Renal pelvis (tissue), 4 donors: ENCODE measurements around the gene P4HB. TPM values are rescaled to one million over a fixed set of nuclear protein-coding genes. Genes with fewer than 3 reads are reported as not detected.

Experiments used
- DNase-seq: peaks from one replicate; pipeline ENCODE4 v3.0.0-alpha.2; 2013
- polyA plus RNA-seq, 3 donors: library from polyadenylated mRNA; unstranded; fragments of 120-200 nt; gene quantifications; one replicate each; pipeline ENCODE4 v1.2.1, GENCODE V29; 2013; ENCODE audit not compliant: insufficient read length in 3 of 3

Gene P4HB
- polyA plus RNA-seq, 3 donors: 415 to 451 (median 445) TPM

DNA sequence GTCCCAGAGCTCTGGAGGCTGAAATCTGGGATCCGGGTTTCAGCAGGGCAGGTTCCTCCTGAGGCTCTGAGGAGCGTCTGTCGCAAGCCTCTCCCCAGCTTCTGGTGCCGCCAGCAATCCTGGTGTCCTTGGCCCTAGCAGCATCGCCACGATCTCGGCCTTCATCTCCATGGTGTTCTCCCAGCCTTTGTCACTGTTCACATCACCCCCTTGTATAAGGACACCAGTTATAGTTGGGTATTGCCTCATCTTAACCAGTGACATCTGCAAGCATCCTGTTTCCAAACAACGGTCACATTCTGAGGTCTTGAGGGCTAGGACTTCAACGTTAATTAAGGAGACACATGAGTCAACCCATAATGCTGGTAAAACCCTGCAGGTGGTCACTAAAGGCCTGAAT, 22.7 kb downstream of the P4HB start:
- no peak for DNase-seq

DNA sequence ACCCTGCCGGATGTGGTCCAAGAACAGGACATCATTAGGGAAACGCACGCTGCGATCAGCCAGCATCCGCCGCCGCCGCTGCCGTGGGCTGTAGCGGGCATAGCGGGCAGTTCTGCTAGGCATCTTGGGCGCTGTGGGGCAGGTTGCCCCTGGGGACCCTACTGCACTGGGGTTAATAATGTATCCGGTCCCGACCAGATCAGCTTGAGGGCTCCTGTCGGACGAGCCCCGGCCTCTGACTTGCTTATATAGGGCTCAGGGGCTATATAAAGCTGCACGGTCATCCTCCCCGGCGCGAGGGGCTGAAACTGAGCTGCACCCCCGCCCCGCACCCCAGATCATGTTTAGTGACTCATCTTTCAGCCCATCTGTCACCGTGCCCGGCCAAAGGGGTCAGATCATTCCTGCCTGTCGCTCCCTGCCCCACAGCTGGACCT, 25.5 kb downstream of the P4HB start, which contains the start of gene PPP1R27:
PPP1R27 (minus strand) TSS at position 220 of the 437 bp plus-strand sequence; CDS start at position 123, 97 bp downstream.
- DNase-seq: no peak

DNA sequence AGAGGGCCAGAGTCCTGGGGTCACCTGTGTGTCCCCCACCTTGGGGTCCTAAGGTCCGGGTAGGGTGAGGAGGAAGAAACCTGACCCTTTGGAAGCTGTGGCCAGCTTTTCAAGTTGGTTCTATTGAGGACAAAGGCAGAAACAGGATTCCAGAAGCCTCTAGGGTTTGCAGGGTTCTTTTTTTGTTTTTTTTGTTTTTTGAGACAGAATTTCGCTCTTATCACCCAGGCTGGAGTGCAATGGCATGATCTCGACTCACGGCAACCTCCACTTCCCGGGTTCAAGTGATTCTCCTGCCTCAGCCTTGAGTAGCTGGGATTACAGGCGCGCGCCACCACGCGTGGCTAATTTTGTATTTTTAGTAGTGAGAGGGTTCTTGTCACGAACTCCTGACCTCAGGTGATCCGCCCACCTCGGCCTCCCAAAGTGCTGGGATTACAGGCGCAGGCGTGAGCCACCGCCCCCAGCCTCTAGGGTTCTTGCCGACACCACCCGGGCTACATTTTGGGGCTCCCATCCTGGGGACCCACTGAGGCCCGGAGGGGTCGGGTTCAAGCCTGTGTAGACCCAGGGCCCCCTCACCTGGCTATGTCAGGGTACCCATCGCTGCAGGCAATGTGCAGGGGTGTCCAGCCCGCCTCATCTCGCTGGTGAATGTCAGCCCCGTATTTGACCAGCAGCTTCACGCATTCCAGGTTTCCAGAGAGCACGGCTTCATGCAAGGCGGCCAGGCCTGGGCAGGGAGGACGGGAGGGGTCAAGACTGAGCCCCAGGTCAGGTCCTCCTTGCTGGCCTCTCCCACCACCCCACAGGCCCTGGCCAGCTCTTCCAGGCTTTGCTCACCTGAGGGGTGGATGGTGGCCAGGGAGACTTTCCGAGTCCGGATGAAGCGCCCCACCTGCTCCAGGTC, 26.2 kb downstream of the P4HB start:
- no peak for DNase-seq

DNA sequence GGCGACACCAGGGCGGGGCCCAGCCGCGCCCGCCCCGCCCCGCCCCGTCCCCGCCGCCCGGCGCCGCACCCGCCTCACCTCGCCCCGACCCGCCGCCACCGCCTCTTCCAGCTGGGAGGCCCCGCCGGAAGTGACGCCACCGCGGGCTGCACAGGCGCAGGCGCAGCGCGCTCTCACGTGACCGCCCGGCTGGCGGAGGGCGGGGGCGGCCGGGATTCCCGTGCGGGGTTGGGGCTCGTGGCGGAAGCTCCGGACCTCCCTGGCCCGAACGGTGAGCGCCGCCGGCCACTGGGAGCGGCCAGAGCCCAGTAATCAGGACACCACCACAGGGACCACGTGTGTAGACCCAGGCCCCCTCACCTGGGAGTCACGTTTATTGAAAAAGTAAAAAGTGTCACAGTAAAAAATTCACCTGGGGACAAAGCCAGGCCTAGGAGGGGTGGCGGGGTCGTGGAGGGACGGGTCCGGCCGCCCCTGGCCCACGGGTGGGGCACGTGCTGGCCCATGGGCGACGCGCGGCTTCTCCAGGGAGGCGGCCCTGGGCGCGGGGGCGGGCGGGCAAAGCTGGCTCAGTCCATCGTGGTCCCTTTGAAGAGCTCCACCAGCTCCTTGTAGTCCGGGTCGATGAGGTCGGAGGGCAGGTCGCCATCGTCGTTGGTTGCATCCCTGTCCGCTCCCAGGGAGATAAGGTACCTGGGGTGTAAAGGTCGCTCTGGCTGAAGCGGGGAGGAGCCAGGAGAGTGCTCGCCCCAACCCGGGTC, 27.0 kb downstream of the P4HB start, which contains the start of gene MCRIP1:
MCRIP1 (minus strand) TSS at position 132 of the 761 bp plus-strand sequence. CDS start 8,785 bp downstream, outside the sequence.
- DNase-seq: peak; percentile 94

DNA sequence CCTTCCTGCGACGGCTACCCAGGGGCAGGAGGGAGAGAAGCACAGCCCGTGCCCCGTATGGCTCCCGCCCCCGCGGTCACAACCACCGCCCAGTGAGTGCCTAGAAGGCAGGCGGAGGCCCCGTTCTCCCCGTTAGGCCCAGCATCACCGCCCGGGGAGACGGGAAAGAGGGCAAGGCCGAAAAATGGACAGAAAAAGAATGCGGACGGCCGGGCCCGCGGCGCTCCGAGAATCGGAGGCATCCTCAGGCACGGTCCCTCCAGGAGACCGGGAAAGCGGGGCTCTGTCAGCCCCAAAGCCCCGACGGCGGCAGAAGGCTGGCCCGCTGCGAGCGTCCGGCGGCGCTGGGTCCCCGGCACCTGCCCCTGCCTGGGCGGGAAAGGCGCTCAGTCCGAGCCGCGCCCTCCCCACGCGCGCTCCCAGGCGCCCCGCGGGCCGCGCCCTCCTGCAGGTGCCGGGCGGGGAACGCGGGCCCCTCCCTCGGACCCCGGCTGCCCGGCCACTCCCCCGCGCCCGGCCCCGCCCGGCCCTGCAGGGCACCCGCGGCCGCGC, 27.7 kb downstream of the P4HB start:
- DNase-seq: no peak

DNA sequence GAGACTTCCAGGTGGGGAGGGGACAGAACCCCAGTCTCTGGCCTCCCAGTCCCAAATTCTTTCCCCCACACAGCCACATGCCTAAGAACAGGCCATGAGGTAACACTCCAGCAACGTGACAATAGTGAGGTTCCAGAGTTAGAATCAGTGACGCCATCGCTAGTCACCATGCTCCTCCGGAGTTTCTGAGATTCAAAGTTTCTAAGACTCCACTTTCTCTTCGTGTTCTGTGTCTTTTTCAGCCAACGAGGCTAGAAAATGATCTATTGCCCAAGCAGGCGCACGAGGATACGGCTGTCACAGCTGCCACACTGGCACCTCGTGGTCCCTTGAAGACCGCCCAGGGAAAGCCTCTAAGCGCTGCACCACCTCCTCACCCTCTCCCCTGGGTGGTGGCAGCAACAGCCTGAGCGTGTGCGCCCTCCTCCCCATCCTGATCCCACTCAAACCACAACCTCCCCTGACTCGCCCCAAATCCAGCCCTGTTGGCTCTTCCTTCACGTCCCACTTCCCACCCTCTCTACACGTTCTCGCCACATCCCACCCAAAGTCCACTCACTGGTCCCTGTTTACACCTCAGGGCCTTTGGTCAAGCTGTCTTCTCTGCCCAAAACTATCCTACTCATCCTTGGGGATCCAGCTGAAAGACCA, 28.3 kb downstream of the P4HB start:
- no peak for DNase-seq

DNA sequence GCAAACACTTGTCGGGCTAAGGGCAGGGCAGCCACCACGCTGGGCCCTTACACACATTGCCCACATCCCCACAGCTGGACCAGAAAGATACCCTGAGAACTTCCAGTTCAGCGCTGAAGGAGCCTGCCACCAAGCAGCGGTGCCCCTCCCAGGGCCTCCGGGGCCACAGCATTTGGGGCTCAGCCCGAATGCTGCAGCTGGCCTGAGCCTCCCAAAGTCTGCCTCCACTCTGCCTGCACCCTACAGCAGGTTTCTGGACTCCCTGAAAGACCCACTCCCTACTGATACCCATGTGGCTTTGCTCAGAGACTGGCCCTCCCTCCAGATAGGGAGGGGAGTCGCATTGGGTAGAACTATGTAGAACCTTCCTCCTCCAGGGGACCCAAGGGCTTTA, 28.8 kb downstream of the P4HB start:
- no peak for DNase-seq

DNA sequence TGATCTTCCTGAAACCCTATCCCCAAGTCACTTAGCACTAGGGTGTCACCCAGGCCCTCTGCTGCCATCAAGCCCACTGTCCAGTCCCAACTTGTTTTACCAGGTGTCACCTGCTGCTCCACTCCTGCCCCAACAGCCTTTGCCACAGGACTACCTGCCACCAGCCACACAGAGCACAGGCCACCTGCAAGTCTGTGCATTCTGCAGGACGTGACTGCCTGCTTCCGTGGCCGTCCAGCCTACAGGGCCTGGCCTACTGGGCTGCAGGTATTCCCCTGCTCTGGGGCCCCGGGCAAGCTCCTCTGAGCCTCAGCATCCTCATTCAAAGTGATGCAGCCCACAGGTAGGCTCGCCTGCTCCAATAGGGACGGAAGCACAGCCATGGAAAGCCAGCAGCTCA, 30.5 kb downstream of the P4HB start:
- DNase-seq: no peak

DNA sequence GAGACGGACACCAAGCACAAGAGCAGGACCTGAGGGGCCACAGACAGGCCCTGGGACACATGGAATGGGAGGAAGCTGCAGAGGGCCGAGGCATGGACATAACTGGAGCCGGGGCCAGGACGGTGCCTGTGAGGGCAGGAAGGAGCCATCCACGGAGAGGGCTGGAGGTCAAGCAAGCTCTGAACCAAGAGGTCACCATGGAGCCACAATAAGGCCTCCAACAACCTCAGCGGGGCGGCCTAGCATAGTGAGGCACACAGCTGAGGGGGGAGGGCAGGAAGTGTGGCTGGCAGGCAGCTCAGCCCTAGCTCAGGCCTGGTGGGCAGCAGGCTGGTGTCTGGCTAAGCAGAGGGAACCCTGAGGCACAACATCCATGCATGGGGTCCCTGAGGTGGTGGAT, 31.7 kb downstream of the P4HB start:
- DNase-seq: no peak

DNA sequence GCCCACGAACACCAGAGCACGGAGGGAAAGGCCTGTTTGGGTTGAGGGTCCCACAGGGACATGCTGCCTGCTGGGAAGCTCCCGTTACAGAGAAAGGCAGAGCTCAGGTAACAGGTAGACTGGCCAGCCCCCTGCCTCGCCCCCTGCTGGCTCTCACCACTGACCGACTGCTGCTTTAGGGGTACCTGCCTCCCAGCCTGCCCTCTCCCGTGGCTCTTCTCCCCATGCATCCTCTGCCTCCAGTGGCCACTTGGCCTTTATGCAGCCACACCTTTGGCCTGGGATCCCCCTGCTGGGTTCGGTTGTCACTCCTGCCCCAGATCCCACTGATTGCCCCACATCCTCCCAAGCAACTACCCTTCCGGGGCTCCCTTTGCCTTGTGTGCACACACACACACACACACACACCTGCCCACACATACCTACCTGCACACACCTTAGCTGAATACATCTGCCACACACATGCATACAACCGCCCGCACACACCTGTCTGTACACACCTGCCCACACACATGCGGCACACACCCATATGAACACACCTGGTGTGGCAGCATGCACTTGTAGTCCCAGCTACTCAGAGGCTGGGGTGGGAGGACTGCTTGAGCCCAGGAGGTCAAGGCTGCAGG, 34.4 kb downstream of the P4HB start:
- DNase-seq: no peak

DNA sequence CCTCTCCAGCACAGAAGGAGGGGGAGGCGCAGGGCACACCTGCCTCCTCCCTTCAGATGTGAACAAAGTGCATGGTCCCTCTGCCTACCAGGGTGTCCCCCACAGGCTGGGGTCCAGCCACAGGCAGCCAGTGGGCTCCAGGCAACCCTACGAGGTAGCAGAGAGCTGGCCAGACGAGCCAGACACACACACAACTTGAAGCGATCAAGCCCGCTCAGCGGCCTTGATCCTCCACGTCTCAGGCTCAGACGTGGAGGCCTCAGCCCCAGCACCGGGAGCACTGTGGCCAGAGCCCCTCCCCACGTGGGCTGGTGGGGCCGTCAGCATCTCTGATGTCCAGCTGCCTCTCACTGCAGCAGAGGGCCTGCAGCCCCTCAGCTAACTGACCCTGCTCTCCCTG, 35.7 kb downstream of the P4HB start:
- DNase-seq: no peak

DNA sequence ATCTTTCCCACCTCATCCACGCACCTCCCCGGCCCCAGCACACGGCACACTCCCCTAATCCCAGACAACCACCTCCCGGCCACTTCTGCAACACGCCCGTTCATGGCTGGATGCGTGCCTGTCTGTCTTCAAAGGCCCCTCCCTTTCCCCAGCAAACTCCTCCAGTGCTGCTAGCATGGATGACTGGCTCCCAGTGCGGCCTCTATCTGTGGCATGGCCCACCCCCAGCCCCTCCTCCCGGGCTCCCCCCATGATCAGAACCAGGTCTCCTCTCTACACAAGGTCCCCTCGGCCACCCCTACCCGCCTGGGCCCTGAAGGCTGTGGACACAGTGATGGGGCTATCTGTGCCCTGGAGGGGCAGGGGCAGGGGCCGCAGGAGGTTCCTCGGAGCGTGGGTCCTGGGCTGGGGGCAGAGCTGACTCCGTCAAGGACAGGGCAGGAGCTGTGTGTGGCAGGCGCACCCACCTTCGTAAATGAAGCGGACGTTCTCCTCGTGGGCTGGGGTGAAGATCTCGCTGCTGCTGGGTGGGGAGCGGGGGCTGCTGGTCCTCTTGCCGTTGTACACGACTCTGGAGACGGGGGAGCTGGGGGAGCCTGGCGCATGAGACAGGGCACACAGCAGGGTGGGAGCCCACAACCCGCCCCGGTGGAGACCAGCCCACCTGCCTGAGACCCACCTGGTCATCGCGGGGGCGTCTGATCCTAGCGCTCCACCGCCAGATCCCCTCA, 36.4 kb downstream of the P4HB start:
- DNase-seq: no peak

DNA sequence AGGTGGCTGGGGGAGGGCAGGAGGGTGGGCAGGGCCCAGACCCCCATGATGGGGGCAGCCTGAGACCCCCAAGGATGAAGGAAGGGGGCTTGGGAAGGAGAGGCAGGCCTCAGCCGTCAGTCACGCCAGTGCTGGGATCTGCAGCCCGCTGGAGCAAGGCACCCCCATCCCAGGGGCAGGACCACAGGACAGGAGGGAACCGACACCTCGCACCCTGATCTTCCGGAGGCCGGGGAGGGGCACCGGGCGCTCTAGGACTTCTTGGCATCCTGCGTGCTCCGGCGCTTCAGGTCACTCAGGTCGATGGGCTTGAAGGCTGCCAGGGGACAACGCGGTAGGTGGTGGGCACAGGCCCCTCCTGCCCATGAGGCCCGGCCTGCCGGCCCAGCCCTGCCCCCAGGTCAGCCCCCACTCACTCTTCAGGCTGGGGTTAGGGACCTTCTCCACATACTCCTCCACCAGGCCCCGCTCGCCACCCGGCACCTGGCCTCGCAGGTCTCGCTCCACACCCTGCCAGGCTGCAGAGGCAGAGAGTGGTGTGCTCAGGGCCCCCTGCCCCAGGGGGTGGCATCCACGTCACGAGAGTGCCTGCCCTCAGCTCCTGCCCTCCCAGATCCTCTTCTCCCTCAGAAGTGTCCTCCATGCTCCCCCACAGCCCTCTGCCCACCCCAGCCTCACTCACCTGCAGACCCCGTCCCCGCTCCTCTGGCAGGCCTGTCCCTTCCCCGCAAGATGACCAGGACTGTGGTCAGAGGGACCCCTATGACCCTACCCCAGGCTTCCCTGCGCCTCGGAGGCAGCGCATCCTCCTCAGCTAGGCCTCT, 37.1 kb downstream of the P4HB start:
- DNase-seq: no peak

DNA sequence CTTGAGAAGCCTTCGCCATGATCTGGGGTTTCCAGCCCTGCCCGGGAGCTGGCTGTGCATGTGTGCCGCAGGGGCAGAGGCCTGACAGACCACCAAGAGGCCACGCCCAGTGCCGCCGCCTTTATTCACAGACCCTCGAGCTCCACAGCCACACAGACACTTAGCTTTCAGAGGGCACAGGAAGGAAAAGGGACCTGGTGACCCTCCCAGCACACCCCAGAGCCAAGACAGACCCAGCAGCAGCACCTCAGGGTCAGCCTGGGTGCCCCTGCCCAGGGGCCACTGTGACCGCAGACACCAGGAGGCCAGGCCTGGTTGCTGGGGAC, 38.1 kb downstream of the P4HB start:
- DNase-seq: no peak

DNA sequence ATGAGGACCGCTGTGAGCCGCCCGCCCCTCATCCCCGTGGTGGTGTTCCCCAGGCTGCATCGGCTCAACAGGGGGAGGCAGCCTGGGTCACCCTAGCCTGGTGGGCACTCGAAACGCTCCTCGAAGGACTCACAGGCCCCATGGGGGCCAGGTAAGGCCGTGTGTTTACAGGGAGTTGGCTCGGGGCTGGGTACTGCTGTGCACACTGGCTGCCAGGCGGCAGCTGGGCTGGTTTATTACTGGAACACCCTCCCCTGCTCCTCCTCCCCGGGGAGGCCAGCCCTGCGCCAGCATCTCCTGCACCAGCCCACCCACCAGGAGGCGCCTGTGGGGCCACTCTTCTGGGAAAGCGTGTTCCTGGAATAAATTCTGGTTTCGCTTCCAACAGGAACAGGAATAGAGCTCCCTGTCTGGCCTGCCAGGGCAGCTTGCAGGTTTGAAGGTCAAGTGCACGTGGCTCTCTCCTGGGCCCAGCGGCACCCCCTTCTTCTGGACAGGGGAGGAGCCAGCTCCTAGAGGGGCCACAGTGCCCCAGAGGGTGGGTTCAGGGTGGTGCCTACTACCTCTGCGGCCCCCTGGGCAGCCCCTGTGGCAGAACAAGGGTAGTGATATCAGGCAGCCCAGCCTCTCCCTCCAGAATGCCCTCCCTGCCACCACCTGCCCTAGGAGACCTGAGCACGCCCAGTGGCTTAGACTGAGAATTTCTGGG, 38.6 kb downstream of the P4HB start:
- no peak for DNase-seq

DNA sequence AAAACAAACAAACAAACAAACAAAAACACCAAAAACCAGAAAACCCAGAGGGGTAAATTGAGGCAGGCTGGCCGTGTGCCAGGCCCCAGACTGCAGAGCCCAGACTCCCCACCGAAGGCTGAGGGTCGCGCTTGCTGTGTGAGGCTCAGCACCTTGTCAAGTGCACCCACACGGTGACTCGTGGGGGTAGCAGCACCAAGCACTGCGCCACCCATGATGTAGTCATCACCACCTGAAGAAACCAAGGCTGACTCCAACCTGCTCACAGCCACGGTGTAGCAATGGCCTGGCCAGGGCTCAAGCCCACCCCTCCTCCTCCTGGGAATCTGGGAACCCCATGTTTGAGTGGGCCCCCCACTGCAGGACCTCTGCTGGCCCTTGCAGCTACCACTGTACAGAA, 39.2 kb downstream of the P4HB start:
- no peak for DNase-seq

DNA sequence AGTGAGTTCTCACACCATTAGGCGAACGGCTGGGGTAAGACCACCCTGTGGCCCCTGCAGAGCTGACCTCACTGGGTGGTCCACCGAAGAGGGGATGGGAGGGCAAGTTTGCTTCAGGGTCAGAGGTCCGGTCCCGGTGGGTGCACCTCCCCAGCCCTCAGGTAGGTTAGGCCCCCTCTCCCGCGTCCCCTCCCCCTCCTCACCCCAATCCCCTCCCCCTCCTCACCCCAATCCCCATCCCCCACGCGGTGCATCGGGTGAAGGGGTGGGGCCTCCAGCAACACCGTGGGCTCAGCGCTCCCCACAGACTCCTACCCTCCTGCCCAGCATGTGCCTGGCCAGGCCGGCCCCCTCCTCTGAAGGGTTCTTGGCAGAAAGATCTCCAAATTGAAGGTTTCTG, 40.6 kb downstream of the P4HB start:
- no peak for DNase-seq

DNA sequence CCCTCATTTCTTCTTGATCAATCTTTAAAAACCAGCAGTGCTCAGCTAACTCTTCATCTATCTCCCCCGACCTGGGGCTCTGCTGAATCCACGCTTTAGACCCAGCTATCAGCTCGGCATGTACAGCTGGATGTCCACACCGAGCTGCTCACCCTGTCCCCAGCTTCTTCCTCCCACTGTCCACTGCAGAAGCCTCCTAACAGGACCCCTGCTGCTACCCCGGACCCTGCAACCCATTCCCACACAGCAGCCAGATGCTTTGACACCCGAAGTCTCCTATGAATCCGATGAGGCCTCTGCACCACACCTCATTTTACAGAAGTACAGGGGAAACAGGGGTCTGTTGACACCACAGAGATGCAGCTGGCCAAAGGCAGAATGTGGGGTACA, 42.6 kb downstream of the P4HB start:
- DNase-seq: no peak

DNA sequence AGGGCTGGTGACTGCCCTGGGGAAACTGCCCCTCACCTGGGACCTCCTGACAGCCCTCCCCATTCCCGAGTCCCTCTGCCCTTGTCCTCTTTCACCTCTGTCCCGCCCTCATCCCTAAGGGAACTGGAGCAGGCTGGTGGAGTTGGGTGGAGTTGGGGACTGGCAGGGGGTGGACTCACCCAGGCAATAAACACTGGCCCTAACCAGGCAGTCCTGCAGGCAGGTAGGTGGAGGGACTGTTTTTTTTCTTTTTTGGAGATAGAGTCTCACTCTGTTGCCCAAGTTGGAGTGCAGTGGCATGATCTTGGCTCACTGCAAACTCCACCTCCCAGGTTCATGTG, 44.7 kb downstream of the P4HB start:
- no peak for DNase-seq
